ENCODE results near the gene KIF6.

Gene KIF6

DNA sequence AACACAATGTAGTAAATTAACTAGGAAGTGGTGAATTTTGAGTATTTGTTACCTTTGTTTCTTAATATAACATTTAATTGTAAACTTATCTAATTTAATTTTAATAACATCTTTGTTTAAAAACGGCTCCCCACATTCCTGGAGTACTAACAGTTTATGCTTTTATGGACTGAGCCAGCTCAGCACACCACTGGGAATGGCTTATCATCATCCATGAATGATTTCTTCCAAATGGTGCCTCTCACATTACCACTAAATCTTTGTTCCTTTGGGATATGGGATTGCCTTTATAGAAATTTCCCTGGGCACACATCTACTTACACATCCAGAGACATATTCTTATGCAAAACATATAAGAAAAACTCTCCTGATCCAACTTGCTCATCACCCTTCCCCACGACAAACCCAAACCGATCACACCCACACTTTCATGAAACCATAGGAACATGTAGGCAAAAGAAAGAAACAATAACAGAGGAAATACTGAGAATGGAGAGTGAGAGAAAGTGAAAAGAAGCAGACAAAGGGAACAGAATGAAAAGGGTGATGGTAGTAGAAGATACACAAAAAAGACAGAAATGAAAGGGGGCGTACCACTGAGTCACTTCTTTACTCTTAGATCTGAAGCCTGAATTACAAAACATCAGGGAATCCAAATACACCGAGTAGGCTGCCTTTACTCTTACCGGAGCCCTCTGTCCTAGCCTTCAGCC, 344.2 kb downstream of the KIF6 start:
- no peak for DNase-seq (ENCODE audit: low read depth)

DNA sequence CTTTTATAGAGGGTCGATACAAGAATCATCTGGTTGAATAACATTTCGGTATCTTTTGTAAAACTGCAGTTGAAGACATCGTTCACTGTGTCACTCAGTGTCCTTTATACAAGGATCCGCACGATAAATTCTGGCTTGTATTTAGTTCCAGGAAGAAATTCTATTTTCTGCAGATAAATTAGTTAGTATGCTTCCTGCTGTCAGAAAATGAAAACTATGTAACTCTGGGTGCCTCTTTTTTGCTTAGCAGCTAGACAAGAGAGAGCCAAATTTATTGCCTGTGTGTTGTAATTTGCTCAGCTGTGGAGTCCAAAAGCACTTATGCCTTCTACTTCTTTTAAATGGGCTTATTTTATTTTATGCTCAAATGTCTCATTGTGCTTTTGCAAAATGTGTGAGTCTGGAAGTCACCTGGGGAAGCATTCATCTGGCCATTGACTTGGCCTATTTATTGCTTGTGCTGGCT, 346.2 kb downstream of the KIF6 start:
- DNase-seq (ENCODE audit: low read depth), result no peak

DNA sequence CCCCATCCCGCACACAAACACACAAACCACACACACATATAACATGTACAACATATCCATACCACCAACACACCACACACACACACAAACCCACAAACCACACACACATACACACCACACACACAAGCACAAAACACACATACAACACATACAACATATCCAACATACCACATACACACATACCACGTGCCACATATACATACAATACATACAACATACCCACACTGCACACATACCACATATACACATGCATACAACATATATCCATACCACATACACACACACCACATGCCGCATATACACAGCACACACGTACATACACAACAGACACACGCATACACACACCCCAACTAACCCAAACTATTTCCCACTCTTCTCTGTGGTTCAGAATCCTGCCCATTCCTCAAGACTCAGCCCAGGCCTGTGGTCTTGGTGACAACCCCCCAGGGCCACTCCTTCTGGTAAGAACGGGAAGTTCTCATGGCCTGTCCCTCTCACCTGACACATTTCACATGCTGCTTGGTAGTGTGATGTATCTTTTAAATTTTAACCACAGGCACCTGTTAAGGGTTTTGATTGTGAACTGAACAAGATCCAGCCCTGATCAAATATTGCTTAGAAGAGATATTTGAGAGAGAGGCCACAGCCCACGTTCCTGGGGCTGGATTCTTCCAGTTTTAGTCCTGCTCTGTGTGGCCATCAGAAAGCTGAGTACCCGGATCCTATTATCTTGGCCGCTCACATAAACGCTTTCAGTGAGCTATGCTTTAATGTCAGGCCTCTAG, 346.8 kb downstream of the KIF6 start:
- no peak for DNase-seq (ENCODE audit: low read depth)

DNA sequence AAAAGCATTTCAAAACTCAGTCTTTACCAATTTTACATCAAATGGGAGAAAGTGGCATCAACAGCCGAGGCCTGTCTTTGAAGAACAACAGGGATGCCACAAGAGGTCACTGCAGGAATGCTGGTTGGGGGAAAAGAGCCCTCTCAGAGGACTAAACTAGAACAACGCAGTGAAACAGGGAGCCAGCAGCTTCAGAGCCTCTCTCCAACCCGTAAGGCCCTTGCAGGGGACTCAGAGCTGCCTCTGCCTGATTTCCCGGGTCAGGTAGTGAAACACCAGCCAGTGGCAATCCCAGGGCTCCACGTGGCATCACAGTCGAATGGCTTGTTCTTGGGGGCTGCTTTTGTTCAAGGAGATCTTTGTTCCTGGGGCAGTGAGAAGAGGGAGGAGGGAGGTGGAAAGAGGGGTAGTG, 347.7 kb downstream of the KIF6 start:
- DNase-seq (ENCODE audit: low read depth), result no peak

DNA sequence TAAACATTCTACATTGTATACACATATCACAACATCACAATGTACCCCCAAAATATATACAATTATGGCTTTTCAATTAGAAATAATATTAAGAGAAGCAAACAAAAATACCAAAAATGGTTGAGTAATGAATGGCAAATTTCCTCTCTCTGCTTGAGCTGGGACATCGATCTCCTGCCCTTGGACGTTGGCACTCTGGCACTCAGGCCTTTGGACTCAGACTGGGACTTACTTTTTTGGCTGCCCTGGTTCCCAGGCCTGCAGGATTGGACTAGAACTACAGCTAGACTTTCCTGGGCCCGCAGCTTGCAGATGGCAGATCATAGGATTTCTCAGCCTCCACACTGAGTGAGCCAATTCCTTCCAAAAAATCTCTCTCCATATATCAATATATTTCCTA, 349.8 kb downstream of the KIF6 start:
- no peak for DNase-seq (ENCODE audit: low read depth)

DNA sequence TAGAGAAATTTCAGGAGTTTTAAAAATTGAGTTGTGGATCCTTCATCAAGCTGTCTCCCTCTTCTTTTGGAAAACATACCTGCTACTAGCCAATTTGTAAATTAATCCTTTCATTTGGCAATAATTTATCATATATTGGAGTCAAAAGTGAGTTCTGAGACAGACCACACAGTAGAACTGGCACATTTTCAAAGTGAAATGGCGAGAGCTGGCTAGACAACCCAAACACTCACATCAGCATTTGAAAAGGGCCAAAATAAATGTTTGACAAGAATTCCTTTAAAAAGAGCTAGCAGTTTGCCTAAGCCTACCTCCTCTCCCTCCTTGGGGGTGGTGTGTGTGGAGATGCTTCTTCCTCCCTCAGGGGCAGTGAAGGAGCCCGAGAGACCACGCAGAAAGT, 354.8 kb downstream of the KIF6 start:
- no peak for DNase-seq (ENCODE audit: low read depth)

DNA sequence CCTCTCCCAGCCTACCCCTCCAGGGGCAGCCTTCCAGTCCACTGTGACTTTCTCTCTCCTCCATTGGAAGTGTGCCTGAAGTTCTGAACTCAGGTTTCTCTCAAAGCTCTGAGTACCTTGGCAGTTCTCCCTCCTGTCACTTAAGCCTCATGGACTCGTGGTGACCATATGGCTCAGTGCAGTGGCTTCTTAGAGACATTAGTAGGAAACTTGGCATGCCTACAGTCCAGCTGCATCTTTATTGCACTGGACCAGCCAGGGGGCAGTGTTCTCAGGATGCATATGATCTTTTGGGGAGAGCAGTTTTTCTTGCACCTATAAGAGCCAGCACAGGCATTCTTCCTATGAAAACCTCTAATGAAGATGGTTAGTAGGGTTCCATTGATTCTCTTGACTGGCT, 355.2 kb downstream of the KIF6 start:
- DNase-seq (ENCODE audit: low read depth), result no peak

DNA sequence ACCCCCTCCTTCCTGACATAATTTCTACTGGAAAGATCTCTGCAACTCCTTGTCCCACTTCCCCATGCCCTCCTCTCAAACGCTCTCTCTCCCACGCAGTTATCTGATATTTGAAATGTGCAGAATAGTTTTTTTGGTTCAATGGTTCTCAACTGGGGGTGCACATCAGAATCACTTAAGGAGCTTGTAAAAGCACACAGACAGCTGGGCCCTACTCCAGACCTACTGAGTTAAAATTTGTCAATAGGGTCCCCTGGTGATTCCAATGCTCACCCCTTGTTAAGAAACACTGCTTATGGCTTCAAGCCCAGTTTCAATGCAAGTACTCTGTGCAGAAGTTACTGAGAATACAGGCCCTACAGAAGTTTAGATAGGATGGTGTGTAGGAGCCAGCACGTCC, 357.5 kb downstream of the KIF6 start:
- DNase-seq (ENCODE audit: low read depth), result no peak

DNA sequence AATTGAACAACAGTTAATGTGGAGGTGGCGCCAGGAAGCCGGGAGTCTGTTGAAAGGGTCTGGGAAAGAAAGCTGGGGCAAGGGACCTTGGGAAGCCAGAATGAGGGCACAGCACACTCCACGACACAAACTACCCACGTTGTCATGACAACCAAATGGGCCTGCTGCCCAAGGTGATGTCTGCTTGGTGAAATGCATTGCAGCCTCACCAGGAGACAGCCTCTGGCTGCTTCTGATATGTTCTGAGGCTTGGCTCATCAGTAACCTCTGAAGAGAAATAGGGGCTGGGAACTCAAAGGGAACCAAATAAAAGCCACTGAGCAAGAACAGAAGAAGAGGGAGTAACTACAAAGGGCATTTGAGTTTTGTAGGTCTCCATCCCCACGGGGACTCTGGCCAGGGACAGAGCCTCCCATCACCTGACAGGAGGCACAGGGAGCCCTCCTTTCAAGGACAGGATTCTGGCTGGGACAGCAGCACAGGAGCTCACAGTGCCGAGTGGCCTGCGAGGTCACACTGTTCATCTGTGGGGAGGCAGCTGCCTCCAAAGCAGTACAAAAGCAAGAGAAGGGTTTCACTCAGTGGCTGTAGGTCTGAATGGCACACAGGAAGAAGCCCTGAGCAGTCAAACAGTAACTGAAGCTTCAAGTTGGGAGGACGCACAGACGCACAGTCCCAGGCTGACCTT, 358.1 kb downstream of the KIF6 start:
- DNase-seq (ENCODE audit: low read depth), result no peak

DNA sequence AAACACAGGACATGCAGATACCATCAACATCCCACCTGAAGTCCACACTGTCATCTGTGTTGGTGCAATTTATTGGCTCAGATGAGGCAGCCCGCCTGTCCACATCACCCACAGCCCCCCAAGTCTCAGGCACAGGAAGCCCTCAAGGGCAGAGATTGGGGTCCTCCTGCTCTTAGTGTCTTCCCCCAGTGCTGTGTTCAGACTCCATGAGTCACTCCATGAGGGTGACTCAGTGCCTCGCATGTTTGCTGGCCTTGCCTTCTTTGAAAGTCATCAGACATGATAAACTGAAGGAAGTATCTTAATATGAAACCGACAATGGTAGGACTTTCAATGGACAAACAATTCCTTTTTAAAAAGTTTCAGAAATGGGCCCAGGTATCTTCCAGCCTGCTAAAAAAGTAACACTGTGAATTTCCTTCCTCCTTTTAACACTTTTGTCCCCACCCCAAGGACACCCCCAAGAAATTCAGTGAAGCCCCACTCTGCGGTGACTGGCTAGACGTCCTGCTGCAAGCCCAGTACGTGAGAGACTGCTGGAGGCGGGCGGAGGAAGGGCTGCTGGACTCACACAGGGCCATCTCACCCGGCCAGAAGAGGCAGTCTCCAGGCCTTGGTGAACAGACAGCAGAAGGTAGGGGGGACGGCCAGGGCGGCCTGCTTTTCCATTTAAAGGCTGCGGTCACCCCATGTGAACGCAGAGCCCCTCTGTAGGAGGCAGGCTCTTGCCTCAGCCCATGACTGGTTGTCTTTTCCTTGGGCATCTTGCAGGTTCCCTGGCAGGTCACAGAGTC, 359.7 kb downstream of the KIF6 start:
- no peak for DNase-seq (ENCODE audit: low read depth)

DNA sequence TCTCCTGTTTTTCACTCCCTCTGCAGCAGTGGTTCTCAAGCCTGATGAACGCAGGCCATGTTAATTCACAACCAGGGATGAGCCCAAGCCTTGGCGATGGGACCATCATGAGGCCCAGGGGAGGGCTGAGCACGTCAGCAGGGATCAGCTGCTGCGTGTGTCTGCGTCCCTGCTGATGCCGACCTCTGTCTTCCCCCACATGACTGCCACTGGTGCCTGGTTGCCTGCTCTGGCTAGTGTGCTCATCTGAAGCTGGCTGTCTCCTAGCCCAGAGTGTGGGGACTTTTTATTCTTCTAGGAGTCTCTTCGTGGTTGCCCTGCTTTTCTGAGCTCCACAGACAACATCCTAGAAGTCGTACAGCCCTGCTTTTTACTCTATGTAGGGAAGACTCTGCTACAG, 361.9 kb downstream of the KIF6 start:
- DNase-seq (ENCODE audit: low read depth), result no peak

DNA sequence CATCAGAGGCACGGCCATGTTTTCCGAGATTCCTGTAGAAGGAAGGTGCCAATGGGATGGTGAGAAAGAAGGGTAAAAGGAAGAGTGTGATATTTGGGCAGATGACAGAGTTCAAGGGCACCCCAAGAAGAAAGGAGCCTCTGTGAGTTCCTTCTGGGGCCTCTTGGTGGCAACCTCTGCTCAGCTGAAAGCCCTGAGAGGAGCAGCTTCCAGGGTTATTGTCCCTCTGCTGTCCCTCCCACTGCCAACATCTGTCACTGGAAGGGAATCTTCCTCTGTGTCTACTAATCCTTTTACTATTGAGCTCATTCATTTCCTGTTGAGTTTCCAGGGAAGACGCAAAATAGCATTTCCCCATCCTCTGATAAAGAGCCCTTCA, 362.7 kb downstream of the KIF6 start:
- DNase-seq (ENCODE audit: low read depth), result no peak

DNA sequence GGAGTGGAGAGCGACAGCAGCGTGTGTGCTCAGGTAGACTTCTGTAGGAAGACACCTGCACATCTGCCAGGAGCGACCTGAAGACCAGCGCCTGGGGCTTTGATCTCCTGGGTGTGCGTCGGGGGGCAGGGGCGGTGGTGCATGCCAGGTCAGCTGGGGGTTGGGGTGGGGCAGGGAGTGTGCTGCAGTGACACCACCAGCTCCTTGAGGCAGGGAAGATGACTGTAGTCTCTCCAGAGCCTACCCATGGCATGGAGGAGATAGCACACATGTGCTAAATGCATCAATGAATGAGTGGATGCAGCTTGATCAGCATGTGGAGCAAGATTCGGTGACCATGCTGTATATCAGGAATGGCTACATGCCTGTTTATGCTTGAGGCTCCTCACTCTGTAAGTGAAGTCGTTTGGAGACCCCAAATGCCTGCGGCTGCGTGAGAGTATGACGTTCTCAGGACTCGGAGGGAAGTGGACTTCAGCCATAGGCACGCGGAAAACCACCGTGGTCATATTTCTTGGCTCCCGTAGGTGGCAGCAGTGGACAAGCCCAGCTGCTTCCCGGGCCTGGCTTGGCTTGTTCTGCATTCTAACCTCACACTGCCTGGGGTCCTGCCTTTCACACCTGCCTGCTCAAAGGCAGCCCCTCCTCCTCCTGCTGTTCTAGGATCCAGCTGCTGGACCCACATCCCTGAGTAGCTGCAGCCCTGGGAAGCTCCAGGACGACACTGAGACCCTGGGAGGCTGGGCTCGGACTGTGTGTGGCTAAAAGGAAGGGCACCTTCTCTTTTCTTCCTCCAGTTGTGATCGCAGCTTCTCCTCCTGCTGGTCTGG, 363.3 kb downstream of the KIF6 start:
- no peak for DNase-seq (ENCODE audit: low read depth)

DNA sequence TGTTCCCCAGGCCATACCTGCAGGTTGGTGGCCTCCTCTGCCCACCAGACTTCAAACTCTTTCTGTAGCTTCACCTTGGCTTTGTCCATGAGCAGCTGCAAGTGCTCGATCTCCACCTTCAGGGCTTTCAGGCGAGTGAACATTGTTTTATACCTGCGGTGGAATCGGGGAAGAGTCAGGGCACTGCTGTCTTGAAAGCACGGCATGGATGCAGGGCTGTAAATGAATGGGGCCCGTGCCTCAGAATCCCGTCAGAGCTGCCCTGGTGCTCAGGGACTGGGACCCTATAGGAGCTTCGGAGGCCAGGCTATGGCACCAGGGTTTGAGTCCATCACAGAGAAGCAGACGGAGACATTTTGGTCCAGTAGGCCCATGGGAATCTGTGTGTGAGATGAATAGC, 364.8 kb downstream of the KIF6 start:
- no peak for DNase-seq (ENCODE audit: low read depth)

DNA sequence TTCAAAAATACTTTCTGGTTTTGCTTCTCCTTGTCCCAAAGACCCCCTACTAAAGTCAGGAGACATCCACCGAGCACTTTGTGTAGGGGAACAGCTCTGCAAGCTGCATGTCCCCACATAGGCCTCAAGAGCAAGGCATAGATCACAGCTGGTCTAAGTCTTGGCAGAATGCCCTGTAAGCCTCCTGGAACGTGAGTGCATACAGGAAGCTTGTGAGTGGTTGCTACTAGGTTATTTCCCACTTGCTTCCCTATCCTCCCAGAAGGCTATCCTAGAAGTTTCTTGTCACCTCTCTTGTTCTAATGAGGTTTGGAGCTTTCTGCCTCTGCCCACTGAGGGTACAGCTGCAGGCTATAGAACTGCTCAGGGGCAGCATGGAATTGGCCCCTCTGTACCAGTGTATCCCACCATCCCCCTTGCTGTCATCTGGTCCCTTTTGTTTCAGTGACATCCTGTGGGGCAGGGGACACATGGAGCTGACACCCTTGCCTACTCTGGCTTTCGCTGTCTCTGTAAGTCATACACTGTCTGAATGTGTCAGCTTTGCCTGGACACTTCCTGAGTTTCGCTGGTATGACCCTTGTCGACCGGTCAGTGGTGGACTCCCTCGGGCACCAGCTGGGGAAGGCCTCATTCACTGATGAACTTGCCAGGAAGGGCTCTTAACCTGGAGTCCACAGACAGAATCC, 367.1 kb downstream of the KIF6 start:
- no peak for DNase-seq (ENCODE audit: low read depth)

DNA sequence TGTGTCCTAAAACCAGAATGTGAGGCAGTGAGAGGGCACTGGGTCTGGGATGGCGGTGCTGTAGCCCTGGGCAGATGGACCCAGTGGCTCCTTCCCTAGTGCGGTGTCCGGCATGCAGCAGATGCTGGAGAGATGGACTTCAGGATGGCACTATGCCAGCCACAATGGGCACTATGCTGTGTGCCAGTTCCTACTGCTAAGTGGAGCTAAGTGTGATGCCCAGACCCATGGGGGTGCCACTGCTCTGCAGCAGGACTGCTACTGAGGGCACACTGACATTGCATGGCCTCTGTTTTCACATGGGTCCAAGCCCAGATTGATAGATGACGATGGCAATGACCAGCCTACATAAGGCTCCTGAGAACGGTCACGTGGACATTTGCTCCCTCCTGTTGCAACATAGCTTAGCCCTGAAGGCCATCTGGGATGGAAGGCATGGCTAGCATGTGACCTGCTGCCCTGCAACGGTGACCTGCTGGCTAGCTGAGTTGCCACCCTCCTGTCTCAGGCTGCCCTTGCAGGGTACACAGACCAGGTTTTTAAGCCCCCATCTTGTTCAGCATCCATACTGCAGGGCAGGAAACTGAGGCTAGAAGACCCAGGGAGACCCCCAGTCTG, 371.4 kb downstream of the KIF6 start:
- DNase-seq (ENCODE audit: low read depth), result no peak

DNA sequence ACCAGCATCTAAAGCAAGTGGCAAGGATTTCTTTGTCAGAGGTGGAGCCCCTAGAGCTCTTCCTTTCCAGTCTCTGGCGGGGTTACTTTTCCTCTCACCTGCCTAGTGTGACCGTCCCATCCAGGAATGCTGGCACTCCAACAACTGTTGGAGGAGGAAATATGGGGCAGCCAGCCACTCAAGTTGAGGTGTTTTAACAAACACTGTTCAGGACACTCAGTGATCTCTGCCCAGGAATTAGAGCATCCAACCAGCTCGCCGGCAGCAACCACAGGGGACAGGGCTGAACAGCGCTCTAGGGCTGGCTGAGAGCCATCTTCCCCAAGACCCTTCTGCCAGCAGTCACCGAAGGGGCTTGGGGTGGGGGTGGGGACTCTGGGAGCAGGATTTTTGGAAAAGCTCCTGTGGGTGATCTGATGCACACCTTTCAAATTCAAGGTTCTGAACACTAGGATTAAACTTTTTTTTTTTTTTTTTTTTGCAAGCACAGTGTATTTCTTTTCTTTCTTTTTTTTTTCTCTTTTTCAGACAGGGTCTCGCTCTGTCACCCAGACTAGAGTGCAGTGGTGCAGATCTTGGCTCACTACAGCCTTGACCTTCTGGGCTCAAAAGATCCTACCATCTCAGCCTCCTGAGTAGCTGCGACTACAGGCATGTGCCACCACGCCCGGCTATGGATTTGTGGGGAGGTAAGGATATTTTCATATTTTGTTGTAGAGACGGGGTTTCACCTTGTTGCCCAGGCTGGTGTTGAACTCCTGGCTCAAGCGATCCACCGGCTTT, 374.3 kb downstream of the KIF6 start:
- no peak for DNase-seq (ENCODE audit: low read depth)

DNA sequence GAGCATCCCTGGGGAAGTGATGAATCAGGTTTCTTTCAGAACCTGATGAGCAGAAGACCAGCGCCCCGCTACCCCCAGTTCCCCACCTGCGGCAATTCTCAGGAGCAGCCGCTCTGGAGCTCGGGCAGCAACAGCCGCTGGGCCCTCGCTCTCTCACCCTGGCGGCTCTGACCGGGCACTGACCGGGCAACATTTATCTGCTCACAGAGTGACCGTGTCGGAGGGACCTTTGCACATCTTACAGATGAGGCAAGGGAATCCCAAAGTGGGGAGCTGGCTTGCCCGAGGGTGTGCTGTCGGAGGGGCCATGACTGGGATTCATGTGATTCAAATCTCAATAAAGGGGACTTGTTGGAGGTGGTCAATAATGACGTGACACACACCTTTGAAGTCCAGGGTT, 376.5 kb downstream of the KIF6 start:
- DNase-seq (ENCODE audit: low read depth), result no peak

DNA sequence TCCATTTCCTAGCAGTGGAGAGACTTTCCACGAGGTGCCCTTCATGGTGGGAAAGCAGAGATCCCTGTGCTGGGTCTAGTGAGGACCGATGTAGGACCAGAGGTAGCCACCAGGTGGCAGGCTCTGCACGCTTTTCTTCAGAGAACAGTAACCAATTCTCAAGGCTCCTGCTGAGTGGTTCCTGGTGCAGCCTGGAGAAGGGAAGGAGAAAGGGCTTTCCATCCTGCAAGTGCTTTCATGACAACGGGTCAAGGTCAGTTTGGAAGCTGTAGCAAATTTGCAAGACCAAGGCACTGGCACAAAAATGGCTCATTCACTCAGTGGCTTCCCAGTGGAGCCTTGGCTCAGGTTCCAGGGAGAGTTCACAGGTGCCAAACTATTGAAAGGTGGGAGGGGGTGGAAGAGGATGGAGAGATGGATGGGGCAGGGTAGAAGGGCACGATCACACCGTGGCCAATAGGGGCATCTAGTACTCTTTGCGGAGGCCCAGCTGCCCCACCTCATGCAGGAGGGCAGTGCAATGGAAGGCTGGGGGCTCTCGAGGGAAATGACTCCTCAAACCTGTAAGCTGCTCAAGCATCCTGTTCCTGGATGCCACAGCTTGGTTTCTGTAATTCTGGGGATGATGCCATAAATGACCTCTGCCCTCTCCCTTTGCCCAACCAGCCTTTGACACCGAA, 377.2 kb downstream of the KIF6 start:
- DNase-seq (ENCODE audit: low read depth), result no peak

Measured in T-helper 22 cell (primary cell).